Breast epithelium (tissue), 4 donors: ENCODE results near the gene SNX14. TPM values are rescaled to one million over a fixed set of nuclear protein-coding genes. Genes with fewer than 3 reads are reported as not detected.
"Not testable (repeated sequence)": the region's sequence is repeated elsewhere in the genome, so short reads cannot be mapped to it uniquely, and the experiment has no call there.

Experiments
- DNase-seq, 2 donors: peaks; one replicate each; pipeline ENCODE4 v3.0.0-alpha.2; 2019; ENCODE audit warnings: low spot score in 2 of 2
- H3K27ac ChIP-seq, 2 donors: fragments of 200-600 bp; sonication (generic) in 1 of 2; one replicate each; pipeline ENCODE4 v1.5.1; 2016 to 2019; ENCODE audit warnings: mild to moderate bottlenecking in 1 of 2
- H3K27me3 ChIP-seq, 2 donors: fragments of 200-600 bp; sonication (generic) in 1 of 2; one replicate each; pipeline versions ENCODE4 v1.5.1 to v1.6.0; 2017 to 2019; ENCODE audit warnings: control low read depth in 1 of 2, mild to moderate bottlenecking in 1 of 2
- H3K36me3 ChIP-seq: fragments of 200-600 bp; one replicate; pipeline ENCODE4 v1.5.1; 2019
- H3K4me1 ChIP-seq, 2 donors: fragments of 200-600 bp; sonication (generic); one replicate each; pipeline ENCODE4 v1.5.1; 2016 to 2019; ENCODE audit warnings: control low read depth in 1 of 2
- H3K4me3 ChIP-seq, 3 donors: fragments of 200-600 bp; sonication (generic); 1 replicate in 2 of 3; 2 replicates in 1 of 3; pipeline ENCODE4 v1.5.1; 2016 to 2019; ENCODE audit warnings: mild to moderate bottlenecking in 3 of 3, moderate library complexity in 2 of 3
- H3K9me3 ChIP-seq, 2 donors: fragments of 200-600 bp; sonication (generic) in 1 of 2; one replicate each; pipeline ENCODE4 v1.5.1; 2016 to 2019; ENCODE audit warnings: control low read depth in 1 of 2
- POLR2A ChIP-seq: fragments of 450-650 bp; IDR thresholded peaks from one replicate; pipeline ENCODE4 v1.6.1; 2016; ENCODE audit warnings: antibody characterized with exemption, mild to moderate bottlenecking, moderate library complexity
- POLR2AphosphoS5 ChIP-seq, 3 donors: sonication (generic); formaldehyde crosslinking; IDR thresholded peaks; one replicate each; pipeline ENCODE4 v1.6.1; 2017; ENCODE audit warnings: antibody characterized with exemption in 3 of 3
- intact Hi-C: fragments of 100-400 bp; cut with DNase I; formaldehyde crosslinking; loops from one replicate; pipeline ENCODE4 v1.15.1; 2023; ENCODE audit warnings: low total_unique reads
- total RNA-seq, 3 donors: library from RNA; depleted of rRNA; stranded (reverse); fragments of >200 nt; gene quantifications; one replicate each; pipeline ENCODE4 v1.1.0, GENCODE V29; 2016
- TF ChIP-seq, protein P1 (sequence below), 3 donors: fragments of 450-650 bp; IDR thresholded peaks; one replicate each; pipeline ENCODE4 v1.5.1; 2016 to 2017; ENCODE audit warnings: antibody characterized with exemption in 3 of 3, mild to moderate bottlenecking in 3 of 3, moderate library complexity in 3 of 3

The SNX14 gene
- total RNA-seq, 3 donors from 2014 or later: 72.2 to 126 (median 103) TPM

DNA sequence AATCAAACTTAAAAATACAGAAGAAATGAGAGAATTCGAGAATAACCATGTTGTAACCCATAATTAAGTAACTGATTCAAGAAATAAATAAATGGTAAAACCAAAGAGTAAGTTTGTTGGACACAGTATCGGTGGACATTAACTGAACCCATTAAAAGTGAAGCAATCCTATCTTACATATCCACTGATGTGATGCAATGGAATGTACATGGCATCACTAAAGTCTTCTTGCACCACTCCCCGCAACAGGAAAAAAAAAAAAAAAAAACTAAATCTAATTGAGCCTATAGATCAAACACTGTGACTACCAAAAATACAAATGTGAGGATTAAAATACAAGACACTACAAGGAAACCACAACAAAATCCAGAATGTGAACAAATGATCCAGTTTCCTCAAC is 7.9 kb downstream of the SNX14 start:
- no peaks in the 10 kb centered on the region for H3K27me3 ChIP-seq
- peaks cover 0 to 17% of the 10 kb centered on the region in 2 donors for H3K9me3 ChIP-seq
- DNase-seq: no peak
- TF ChIP-seq, protein P1, sequence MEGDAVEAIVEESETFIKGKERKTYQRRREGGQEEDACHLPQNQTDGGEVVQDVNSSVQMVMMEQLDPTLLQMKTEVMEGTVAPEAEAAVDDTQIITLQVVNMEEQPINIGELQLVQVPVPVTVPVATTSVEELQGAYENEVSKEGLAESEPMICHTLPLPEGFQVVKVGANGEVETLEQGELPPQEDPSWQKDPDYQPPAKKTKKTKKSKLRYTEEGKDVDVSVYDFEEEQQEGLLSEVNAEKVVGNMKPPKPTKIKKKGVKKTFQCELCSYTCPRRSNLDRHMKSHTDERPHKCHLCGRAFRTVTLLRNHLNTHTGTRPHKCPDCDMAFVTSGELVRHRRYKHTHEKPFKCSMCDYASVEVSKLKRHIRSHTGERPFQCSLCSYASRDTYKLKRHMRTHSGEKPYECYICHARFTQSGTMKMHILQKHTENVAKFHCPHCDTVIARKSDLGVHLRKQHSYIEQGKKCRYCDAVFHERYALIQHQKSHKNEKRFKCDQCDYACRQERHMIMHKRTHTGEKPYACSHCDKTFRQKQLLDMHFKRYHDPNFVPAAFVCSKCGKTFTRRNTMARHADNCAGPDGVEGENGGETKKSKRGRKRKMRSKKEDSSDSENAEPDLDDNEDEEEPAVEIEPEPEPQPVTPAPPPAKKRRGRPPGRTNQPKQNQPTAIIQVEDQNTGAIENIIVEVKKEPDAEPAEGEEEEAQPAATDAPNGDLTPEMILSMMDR (IDR thresholded peaks at IDR 0.05): no peak
- TF ChIP-seq POLR2A (no peak), POLR2AphosphoS5 (IDR thresholded peaks at IDR 0.05) (no peak)
- no peaks in the 10 kb centered on the region for H3K36me3 ChIP-seq
- intact Hi-C loops: no loop called here
- no peak overlapping the region for H3K4me3 ChIP-seq
- no peaks in the 10 kb centered on the region for H3K4me1 ChIP-seq
- no peak overlapping the region for H3K27ac ChIP-seq

DNA sequence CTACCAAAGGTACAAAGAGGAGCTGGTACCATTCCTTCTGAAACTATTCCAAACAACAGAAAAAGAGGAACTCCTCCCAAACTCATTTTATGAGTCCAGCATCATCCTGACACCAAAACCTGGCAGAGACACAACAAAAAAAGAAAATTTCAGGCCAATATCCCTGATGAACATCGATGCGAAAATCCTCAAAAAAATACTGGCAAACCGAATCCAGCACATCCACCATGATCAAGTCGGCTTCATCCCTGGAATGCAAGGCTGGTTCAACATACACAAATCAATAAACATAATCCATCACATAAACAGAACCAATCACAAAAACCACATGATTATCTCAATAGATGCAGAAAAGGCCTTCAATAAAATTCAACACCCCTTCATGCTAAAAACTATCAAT is 10.8 kb downstream of the SNX14 start:
- H3K9me3 ChIP-seq: peaks cover 0 to 17% of the 10 kb centered on the region in 2 donors
- H3K27ac ChIP-seq, H3K4me3 ChIP-seq, H3K36me3 ChIP-seq, H3K4me1 ChIP-seq, DNase-seq, intact Hi-C loops, H3K27me3 ChIP-seq: not testable (repeated sequence)

DNA sequence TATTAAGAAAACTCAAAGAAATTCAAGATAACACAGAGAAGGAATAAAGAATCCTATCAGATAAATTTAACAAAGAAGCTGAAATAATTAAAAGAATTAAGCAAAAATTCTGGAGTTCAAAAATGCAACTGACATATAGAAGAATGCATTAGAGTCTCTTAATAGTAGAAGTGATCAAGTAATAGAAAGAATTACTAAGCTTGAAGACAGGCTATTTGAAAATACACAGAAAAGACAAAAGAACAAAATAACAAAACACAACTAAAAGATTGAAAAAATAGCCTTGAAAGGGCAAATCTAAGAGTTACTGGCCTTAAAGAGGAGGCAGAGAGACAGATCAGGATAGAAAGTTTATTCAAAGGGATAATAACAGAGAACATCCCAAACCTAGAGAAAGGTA is 12.1 kb downstream of the SNX14 start:
- Histone ChIP-seq H3K9me3 (peaks cover 0 to 17% of the 10 kb centered on the region in 2 donors), H3K27me3 (no peaks in the 10 kb centered on the region), H3K27ac (no peak overlapping the region), H3K4me1 (no peaks in the 10 kb centered on the region), H3K4me3 (no peak overlapping the region), H3K36me3 (no peaks in the 10 kb centered on the region)
- intact Hi-C loops: no loop called here
- no peak for DNase-seq
- TF ChIP-seq POLR2A (no peak), POLR2AphosphoS5 (IDR thresholded peaks at IDR 0.05) (no peak)
- TF ChIP-seq, protein P1 (IDR thresholded peaks at IDR 0.05): no peak

DNA sequence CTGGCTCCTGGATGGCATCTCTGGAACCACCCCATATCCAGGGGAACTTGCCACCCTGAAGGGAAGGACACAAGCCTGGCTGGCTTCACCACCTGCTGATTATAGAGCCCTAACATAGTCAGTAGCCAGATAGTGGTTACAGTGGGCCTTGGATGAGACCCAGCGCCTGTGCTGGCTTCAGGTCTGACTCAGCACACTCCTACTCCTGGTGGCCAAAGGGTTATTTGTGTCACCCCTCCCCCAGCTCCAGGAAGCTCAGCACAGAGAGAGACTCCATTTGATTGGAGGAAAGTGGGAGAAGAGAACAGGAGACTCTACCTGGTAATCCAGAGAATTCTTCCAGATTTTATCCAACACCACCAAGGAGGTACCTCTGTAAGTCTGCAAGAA is 12.8 kb downstream of the SNX14 start:
- Histone ChIP-seq H3K36me3 (no peaks in the 10 kb centered on the region), H3K27ac (no peak overlapping the region), H3K4me3 (no peak overlapping the region), H3K4me1 (no peaks in the 10 kb centered on the region), H3K9me3 (peaks cover 0 to 17% of the 10 kb centered on the region in 2 donors), H3K27me3 (no peaks in the 10 kb centered on the region)
- no peak for DNase-seq
- intact Hi-C loops: no loop called here
- TF ChIP-seq POLR2AphosphoS5 (IDR thresholded peaks at IDR 0.05): no peak
- TF ChIP-seq, protein P1 (IDR thresholded peaks at IDR 0.05): no peak
- no peak for TF ChIP-seq POLR2A

DNA sequence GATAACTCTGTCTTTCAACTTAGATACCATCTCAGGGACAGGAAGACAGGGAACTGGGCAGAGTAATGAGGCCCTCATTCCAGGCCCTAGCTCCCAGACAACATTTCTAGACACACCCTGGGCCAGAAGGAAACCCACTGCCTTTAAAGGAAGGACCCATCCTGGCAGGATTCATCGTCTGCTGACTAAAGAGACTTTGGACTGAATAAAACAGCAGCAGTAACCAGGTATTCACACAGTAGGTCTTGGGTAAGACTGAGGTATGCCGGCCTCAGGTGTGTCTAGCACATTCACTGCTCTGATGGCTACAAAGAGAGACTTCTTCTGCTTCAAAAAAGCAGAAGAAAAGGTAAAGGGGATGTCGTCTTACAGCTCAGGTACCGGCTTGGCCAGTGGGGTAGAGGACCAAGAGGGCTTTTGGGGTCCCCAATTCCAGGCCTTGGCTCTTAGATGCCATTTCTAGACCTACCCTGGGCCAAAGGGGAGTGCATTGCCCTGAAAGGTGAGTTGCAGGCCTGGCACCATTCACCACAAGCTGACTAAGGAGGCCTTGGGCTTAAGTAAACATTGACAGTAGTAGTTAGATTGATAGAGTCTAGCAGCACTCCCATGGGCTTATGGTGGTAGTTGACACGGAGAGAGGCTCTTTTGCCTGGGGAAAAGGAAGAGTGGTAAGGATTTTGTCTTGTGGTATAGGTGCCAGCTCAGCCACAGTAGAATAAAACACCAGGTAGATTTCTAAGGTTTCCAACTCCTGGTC is 13.4 kb downstream of the SNX14 start:
- Histone ChIP-seq H3K9me3 (peaks cover 0 to 17% of the 10 kb centered on the region in 2 donors), H3K4me1 (no peaks in the 10 kb centered on the region), H3K27ac (no peak overlapping the region), H3K4me3 (no peak overlapping the region), H3K27me3 (no peaks in the 10 kb centered on the region), H3K36me3 (no peaks in the 10 kb centered on the region)
- intact Hi-C loops: no loop called here
- TF ChIP-seq POLR2A (no peak), POLR2AphosphoS5 (IDR thresholded peaks at IDR 0.05) (no peak)
- TF ChIP-seq, protein P1 (IDR thresholded peaks at IDR 0.05): no peak
- DNase-seq: no peak
